Heart right ventricle (tissue), 16 donors: ENCODE results near the gene NUBPL. TPM values are rescaled to one million over a fixed set of nuclear protein-coding genes. Genes with fewer than 3 reads are reported as not detected.
"Not testable (repeated sequence)": the region's sequence is repeated elsewhere in the genome, so short reads cannot be mapped to it uniquely, and the experiment has no call there.

Experiments used
- ATAC-seq, 8 donors: fragments of 200-7000 bp; cut with Tn5 transposase; one replicate each; pipeline ENCODE4 v1.9.1; 2020; ENCODE audit warnings: mild to moderate bottlenecking in 8 of 8, moderate library complexity in 8 of 8, moderate number of reproducible peaks in 1 of 8
- DNase-seq, 2 donors: peaks; one replicate each; pipeline ENCODE4 v3.0.0-alpha.2; 2020
- H3K27ac ChIP-seq, 10 donors: fragments of 200-600 bp; sonication (generic) in 2 of 10; one replicate each; pipeline versions ENCODE4 v1.5.0 to v1.8.0; 2020 to 2022; ENCODE audit warnings: mild to moderate bottlenecking in 3 of 10
- H3K27me3 ChIP-seq, 7 donors: fragments of 200-600 bp; one replicate each; pipeline ENCODE4 v1.8.0; 2021 to 2022; ENCODE audit warnings: mild to moderate bottlenecking in 2 of 7
- H3K36me3 ChIP-seq, 9 donors: fragments of 200-600 bp; sonication (generic) in 1 of 9; one replicate each; pipeline versions ENCODE4 v1.5.0 to v1.8.0; 2020 to 2022; ENCODE audit warnings: mild to moderate bottlenecking in 2 of 9
- H3K4me1 ChIP-seq, 9 donors: fragments of 200-600 bp; sonication (generic) in 1 of 9; one replicate each; pipeline versions ENCODE4 v1.5.0 to v1.8.0; 2020 to 2022; ENCODE audit warnings: mild to moderate bottlenecking in 4 of 9
- H3K4me3 ChIP-seq, 10 donors: fragments of 200-600 bp; sonication (generic) in 2 of 10; one replicate each; pipeline versions ENCODE4 v1.5.0 to v1.8.0; 2020 to 2022; ENCODE audit warnings: mild to moderate bottlenecking in 7 of 10, moderate library complexity in 2 of 10
- H3K9me3 ChIP-seq, 11 donors: fragments of 200-600 bp in 10 of 11; sonication (generic) in 2 of 11; one replicate each; pipeline versions ENCODE4 v1.5.0 to v1.8.0; 2013 to 2022; ENCODE audit warnings: mild to moderate bottlenecking in 2 of 11, control low read depth in 1 of 11, moderate library complexity in 1 of 11
- WGBS, 2 donors: extraction: QIAGEN DNeasy Blood & Tissue Kit; methylation state at CpG; one replicate each; pipeline ENCODE4 v1.1.7; 2013; ENCODE audit warnings: inconsistent platforms in 1 of 2; 5-methylcytosine and 5-hydroxymethylcytosine counted together
- intact Hi-C, 10 donors: fragments of 100-400 bp; cut with DNase I; formaldehyde crosslinking; loops; one replicate each; pipeline versions ENCODE4 v1.11.1 to v1.14.2; 2022
- polyA plus RNA-seq, 2 donors: library from polyadenylated mRNA; stranded (reverse); fragments of 200-250 nt; gene quantifications; one replicate each; pipeline ENCODE4 v1.2.3, GENCODE V29; 2013
- total RNA-seq, 10 donors: library from RNA; stranded (reverse); fragmentation: NEBNext Ultra II Directional in 3 of 10; extraction: Animal tissue kit (Norgen Biotek cat#: 25700) in 3 of 10; gene quantifications; one replicate each; pipeline versions ENCODE4 v1.2.1 to v1.2.4, GENCODE V29; 2021 to 2023
- TF ChIP-seq, protein P1 (sequence below), 9 donors: fragments of 200-600 bp; sonication (generic) in 2 of 9; IDR thresholded peaks; one replicate each; pipeline versions ENCODE4 v1.5.0 to v1.8.0; 2021 to 2022; ENCODE audit warnings: antibody characterized with exemption in 9 of 9, mild to moderate bottlenecking in 5 of 9, moderate library complexity in 1 of 9
- donor health status: Arrhythmogenic right ventricular cardiomyopathy.
- donor health status: ischemic (EF 13 %, LVEDD 7.1; RV severe dilation, severe dysfunction).
- donor health status: healthy with polysubstance abuse.
- donor health status: DM: no; HTN: yes; CAD: no.
- donor health status: DM: no; HTN: no; CAD: no.
- donor health status: ischemic (EF 25% LVEDD 6.9; RV normal size, moderate dysfunction).
- donor health status: ischemic (EF 25% LVEDD 5.7; RV mildly dilated, moderate dysfunction).
- donor health status: healthy.
- donor health status: DM: yes; HTN: yes; CAD: no.
- donor health status: Ischemic cardiomyopathy.
- donor health status: ischemic (EF 35%, LVEDD 5.7; RV mildly dilated, moderate dysfunction).
- donor health status: nonischemic (EF 11% LVEDD 7.7; RV severe dilation, severe dysfunction).
- donor health status: DM: yes; HTN: yes; CAD: no.
- donor health status: PGD.
- donor health status: ischemic (EF 29% LVEDD 5.4; RV normal size, mild dysfunction).
- donor health status: nonischemic (EF 23%, LVEDD 6.1; RV moderate dilation, normal function).

NUBPL gene
- total and polyA plus RNA-seq, 12 donors: 4.0 to 32.0 (median 24.1) TPM

DNA sequence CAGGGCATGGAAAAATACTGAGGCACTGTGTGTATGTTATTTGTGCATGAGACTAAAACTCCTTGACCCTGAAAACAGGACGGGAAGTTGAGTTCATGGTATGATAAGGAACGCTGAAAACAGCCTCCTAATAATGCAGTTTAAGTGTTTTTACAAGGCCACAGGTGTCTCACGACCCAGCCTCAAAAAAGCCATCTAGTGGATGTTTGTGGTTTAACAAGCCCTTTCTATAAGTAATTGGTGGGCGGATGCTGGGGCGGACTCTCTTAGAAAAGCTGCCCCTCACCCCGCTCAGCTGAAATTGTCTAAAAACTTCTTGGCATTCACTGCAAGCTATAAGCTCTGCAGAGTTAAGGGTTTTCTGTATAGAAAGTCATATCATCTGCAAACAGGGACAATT lies 184.5 kb downstream of the NUBPL start:
- DNase-seq: no peak
- WGBS, 2 donors: 91 to 95% methylated on average over 6 of the region's 6 CpGs
- no peak for ATAC-seq
- Histone ChIP-seq H3K4me1 (no peaks in the 10 kb centered on the region), H3K4me3 (no peak overlapping the region), H3K36me3 (peaks cover 0 to 7% (median 0%) of the 10 kb centered on the region in 9 donors), H3K9me3 (peaks cover 0 to 63% (median 25%) of the 10 kb centered on the region in 11 donors), H3K27me3 (no peaks in the 10 kb centered on the region), H3K27ac (no peak overlapping the region)
- TF ChIP-seq, protein P1, sequence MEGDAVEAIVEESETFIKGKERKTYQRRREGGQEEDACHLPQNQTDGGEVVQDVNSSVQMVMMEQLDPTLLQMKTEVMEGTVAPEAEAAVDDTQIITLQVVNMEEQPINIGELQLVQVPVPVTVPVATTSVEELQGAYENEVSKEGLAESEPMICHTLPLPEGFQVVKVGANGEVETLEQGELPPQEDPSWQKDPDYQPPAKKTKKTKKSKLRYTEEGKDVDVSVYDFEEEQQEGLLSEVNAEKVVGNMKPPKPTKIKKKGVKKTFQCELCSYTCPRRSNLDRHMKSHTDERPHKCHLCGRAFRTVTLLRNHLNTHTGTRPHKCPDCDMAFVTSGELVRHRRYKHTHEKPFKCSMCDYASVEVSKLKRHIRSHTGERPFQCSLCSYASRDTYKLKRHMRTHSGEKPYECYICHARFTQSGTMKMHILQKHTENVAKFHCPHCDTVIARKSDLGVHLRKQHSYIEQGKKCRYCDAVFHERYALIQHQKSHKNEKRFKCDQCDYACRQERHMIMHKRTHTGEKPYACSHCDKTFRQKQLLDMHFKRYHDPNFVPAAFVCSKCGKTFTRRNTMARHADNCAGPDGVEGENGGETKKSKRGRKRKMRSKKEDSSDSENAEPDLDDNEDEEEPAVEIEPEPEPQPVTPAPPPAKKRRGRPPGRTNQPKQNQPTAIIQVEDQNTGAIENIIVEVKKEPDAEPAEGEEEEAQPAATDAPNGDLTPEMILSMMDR (IDR thresholded peaks at IDR 0.05): no peak
- intact Hi-C loops: no loop called here

DNA sequence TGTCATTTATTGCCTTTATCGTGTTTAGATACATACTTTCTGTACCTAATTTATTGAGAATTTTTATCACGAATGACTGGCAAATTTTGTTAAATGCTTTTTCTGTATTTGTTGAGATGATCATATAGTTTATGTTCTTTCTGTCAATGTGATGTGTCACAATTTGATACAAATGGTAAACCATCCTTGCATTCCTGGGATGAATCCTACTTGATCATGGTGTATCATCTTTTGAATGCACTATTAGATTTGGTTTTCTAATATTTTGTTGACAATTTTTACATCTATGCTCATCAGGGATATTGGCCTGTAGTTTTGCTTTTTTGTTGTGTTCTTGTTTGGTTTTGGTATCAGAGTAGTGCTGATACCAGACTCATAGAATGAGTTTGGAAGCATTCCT lies 185.1 kb downstream of the NUBPL start:
- TF ChIP-seq, protein P1 (IDR thresholded peaks at IDR 0.05): no peak
- Histone ChIP-seq H3K4me1 (no peaks in the 10 kb centered on the region), H3K9me3 (peaks cover 0 to 63% (median 23%) of the 10 kb centered on the region in 11 donors), H3K27me3 (no peaks in the 10 kb centered on the region), H3K36me3 (peaks cover 0 to 7% (median 0%) of the 10 kb centered on the region in 9 donors), H3K4me3 (no peak overlapping the region), H3K27ac (no peak overlapping the region)
- DNase-seq: no peak
- WGBS, 2 donors: 94 to 98% methylated on average over 2 of the region's 2 CpGs
- intact Hi-C loops: no loop called here
- no peak for ATAC-seq

DNA sequence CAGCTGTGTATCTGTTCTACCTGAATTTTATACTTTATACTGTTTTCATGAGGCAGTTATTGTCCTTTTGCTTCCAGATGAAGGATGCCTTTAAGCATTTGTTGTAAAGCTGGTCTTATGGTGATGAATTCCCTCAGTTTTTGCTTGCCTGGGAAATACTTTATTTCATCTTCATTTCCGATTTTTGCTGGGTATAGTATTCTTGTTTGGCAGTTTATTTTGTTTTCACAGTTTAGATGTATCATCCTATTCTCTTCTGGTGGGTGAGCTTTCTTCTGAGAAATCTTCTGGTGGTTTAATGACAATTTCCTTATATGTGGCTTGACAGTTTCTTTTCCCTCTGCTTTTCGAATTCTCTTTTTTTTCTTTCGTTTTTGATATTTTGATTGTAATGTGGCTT lies 188.1 kb downstream of the NUBPL start:
- intact Hi-C loops: no loop called here
- TF ChIP-seq, protein P1 (IDR thresholded peaks at IDR 0.05): no peak
- no peak overlapping the region for H3K4me3 ChIP-seq
- H3K36me3 ChIP-seq: peaks cover 0 to 7% (median 0%) of the 10 kb centered on the region in 9 donors
- no peak overlapping the region for H3K27ac ChIP-seq
- peaks cover 0 to 63% (median 23%) of the 10 kb centered on the region in 11 donors for H3K9me3 ChIP-seq
- no peaks in the 10 kb centered on the region for H3K4me1 ChIP-seq
- WGBS, 2 donors: 93 to 94% methylated on average over 3 of the region's 3 CpGs
- no peak for ATAC-seq
- no peak for DNase-seq
- no peaks in the 10 kb centered on the region for H3K27me3 ChIP-seq

DNA sequence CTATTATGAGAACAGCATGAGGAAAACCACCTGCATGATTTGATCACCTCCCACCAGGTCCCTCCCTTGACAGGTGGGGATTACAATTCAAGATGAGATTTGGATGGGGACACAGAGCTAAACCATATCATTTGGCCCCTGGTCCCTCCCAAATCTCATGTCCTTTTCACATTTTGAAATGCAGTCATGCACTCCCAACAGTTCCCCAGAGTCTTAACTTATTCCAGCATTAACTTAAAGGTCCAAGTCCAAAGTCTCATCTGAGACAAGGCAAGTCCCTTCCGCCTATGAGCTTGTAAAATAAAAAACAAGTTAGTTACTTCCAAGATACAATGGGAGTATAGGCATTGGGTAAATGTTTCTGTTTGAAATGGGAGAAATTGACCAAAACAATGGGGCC lies 189.8 kb downstream of the NUBPL start:
- WGBS, 2 donors: 95 to 98% methylated on average over 1 of the region's 1 CpG
- H3K27ac ChIP-seq, H3K4me3 ChIP-seq, H3K36me3 ChIP-seq, ATAC-seq, H3K4me1 ChIP-seq, H3K27me3 ChIP-seq, DNase-seq, intact Hi-C loops: not testable (repeated sequence)
- H3K9me3 ChIP-seq: peaks cover 0 to 53% (median 21%) of the 10 kb centered on the region in 11 donors

DNA sequence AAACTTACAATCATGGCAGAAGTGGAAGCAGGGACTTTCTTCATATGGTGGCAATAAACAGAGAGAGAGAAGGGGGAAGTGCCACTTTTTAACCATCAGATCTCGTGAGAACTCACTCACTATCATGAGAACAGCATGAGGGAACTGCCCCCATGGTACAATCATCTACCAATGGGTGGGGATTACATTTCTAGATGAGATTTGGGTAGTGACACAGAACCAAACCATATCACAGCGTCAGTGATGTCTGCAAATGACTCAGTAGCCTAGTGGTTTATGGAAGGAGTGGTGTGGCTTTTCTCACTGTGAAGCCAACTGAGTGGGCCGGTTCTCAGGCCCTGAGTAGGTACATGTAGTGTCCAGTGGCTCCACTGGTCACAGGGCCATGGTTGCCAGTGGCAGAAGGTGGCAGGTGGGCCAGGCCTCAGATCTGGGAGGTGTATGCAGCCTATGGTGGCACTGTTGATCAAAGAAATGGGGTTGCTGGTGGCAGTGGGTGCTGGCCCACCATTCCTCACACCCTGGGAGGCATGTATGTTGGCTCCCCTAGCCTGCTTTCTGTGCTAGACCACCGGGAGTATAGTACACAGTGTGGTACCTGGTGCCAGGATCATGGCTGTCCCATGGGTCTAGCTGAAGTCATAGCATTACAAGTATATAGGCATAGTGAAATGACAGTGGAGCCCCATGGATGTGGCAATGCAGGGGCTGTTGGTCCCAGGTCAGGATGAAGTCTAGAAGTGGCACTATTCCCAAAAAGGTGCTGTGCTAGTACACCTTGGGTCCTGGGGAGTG lies 191.9 kb downstream of the NUBPL start:
- intact Hi-C loops: no loop called here
- H3K27ac ChIP-seq: no peak overlapping the region
- TF ChIP-seq, protein P1 (IDR thresholded peaks at IDR 0.05): no peak
- ATAC-seq (no peak), DNase-seq (no peak)
- H3K9me3 ChIP-seq: peaks cover 0 to 33% (median 14%) of the 10 kb centered on the region in 11 donors
- H3K4me3 ChIP-seq: no peak overlapping the region
- no peaks in the 10 kb centered on the region for H3K4me1 ChIP-seq
- WGBS, 2 donors: 91 to 96% methylated on average over 4 of the region's 4 CpGs
- H3K36me3 ChIP-seq: peaks cover 0 to 7% (median 0%) of the 10 kb centered on the region in 9 donors
- no peaks in the 10 kb centered on the region for H3K27me3 ChIP-seq
